ENCODE data around the gene ZBTB5. TPM values are rescaled to one million over a fixed set of nuclear protein-coding genes. Genes with fewer than 3 reads are reported as not detected.

The ZBTB5 gene
- total RNA-seq, 1 experiment from 2014 or later, result 8.8 TPM

- H3K79me2 ChIP-seq (ENCODE audit: low read depth), result 0 out of 2 replicates have a peak, but pooled peaks cover 11% of the 10 kb centered on the region
Measured at GRCh38 chr9:37445832-37446231, 19.4 kb downstream of the ZBTB5 start.

GRCh38 chr9:37444890-37445289 is 20.4 kb downstream of the ZBTB5 start:
- CTCF ChIA-PET, result interaction anchor here (0.6 kb wide), 1 partner anchor 741 kb away, joined by 5 read pairs; no protein-coding TSS in a partner anchor
- Histone ChIP-seq H3K27me3 (ENCODE audit: insufficient read depth, low read depth) (no peaks in the 10 kb centered on the region), H3K4me3 (no peak overlapping the region), H3K9me3 (ENCODE audit: insufficient read depth, low read depth) (no peaks in the 10 kb centered on the region), H3K9me2 (ENCODE audit: insufficient read depth) (no peaks in the 10 kb centered on the region), H3K4me1 (replicated peaks; ENCODE audit: insufficient read depth) (no peaks in the 10 kb centered on the region), H3K79me2 (ENCODE audit: low read depth) (0 out of 2 replicates have a peak, but pooled peaks cover 11% of the 10 kb centered on the region), H3K36me3 (ENCODE audit: low read depth) (no peaks in the 10 kb centered on the region), H3F3A (ENCODE audit: insufficient read depth, low read depth) (no peaks in the 10 kb centered on the region), H4K20me1 (ENCODE audit: insufficient read depth) (peaks cover 2% of the 10 kb centered on the region; the same call in 1 of the 2 replicates), H2AFZ (no peak overlapping the region), H3K27ac (no peak overlapping the region), H3K4me2 (no peak overlapping the region)
- intact Hi-C loops (cut with micrococcal nuclease; ENCODE audit: unreplicated experiment), result no loop called here
- TF ChIP-seq EZH2 (IDR thresholded peaks at IDR 0.05; ENCODE audit: low read depth) (no peak), CTCF (conservative IDR thresholded peaks at IDR 0.05) (no peak)
- BruUV-seq (replicated peaks), result no TSS peak
- DNase-seq, result no peak
- POLR2A ChIA-PET (ENCODE audit: unreplicated experiment), result no interaction called here

More at GRCh38 chr9:37445832-37446231, 19.4 kb downstream of the ZBTB5 start:
- DNase-seq, result no peak
- ChIA-PET CTCF (no interaction called here), POLR2A (ENCODE audit: unreplicated experiment) (no interaction called here)
- intact Hi-C loops (cut with micrococcal nuclease; ENCODE audit: unreplicated experiment), result no loop called here
- Histone ChIP-seq H2AFZ (no peak overlapping the region), H3K27me3 (ENCODE audit: insufficient read depth, low read depth) (no peaks in the 10 kb centered on the region), H3K4me1 (replicated peaks; ENCODE audit: insufficient read depth) (no peaks in the 10 kb centered on the region), H3K9me3 (ENCODE audit: insufficient read depth, low read depth) (no peaks in the 10 kb centered on the region), H3F3A (ENCODE audit: insufficient read depth, low read depth) (no peaks in the 10 kb centered on the region), H3K27ac (no peak overlapping the region), H3K4me3 (no peak overlapping the region), H3K4me2 (no peak overlapping the region), H3K9me2 (ENCODE audit: insufficient read depth) (no peaks in the 10 kb centered on the region), H4K20me1 (ENCODE audit: insufficient read depth) (peaks cover 2% of the 10 kb centered on the region; the same call in 1 of the 2 replicates), H3K36me3 (ENCODE audit: low read depth) (no peaks in the 10 kb centered on the region)
- no TSS peak for BruUV-seq (replicated peaks)
- TF ChIP-seq EZH2 (IDR thresholded peaks at IDR 0.05; ENCODE audit: low read depth) (no peak), CTCF (conservative IDR thresholded peaks at IDR 0.05) (no peak)

GRCh38 chr9:37443566-37443965 is 21.7 kb downstream of the ZBTB5 start:
- Histone ChIP-seq H3K79me2 (ENCODE audit: low read depth) (0 out of 2 replicates have a peak, but pooled peaks cover 14% of the 10 kb centered on the region), H3F3A (ENCODE audit: insufficient read depth, low read depth) (no peaks in the 10 kb centered on the region), H2AFZ (no peak overlapping the region), H3K36me3 (ENCODE audit: low read depth) (no peaks in the 10 kb centered on the region), H3K9me2 (ENCODE audit: insufficient read depth) (no peaks in the 10 kb centered on the region), H3K4me2 (no peak overlapping the region), H3K27ac (no peak overlapping the region), H4K20me1 (ENCODE audit: insufficient read depth) (peaks cover 2% of the 10 kb centered on the region; the same call in 1 of the 2 replicates), H3K27me3 (ENCODE audit: insufficient read depth, low read depth) (no peaks in the 10 kb centered on the region), H3K9me3 (ENCODE audit: insufficient read depth, low read depth) (no peaks in the 10 kb centered on the region), H3K4me3 (no peak overlapping the region), H3K4me1 (replicated peaks; ENCODE audit: insufficient read depth) (no peaks in the 10 kb centered on the region)
- BruUV-seq (replicated peaks), result no TSS peak
- CTCF ChIA-PET, result no interaction called here
- POLR2A ChIA-PET (ENCODE audit: unreplicated experiment), result no interaction called here
- intact Hi-C loops (cut with micrococcal nuclease; ENCODE audit: unreplicated experiment), result no loop called here
- TF ChIP-seq CTCF (conservative IDR thresholded peaks at IDR 0.05) (no peak), EZH2 (IDR thresholded peaks at IDR 0.05; ENCODE audit: low read depth) (no peak)
- no peak for DNase-seq

Measured in PC-9 (cell line).